Nephron (organoid): ENCODE data around the gene SLC25A22.

Experiments used
- H3K27ac Mint-ChIP-seq, 3 experiments: 2 replicates each; pipeline ENCODE4 v1.8.0; 2020; ENCODE audit warnings: mixed read lengths in 3 of 3, mild to moderate bottlenecking in 2 of 3, moderate library complexity in 1 of 3
- H3K27me3 Mint-ChIP-seq: 2 replicates; pipeline ENCODE4 v1.8.0; 2021; ENCODE audit warnings: low read depth, mild to moderate bottlenecking, moderate library complexity, mixed read lengths
- H3K36me3 Mint-ChIP-seq: 2 replicates; pipeline ENCODE4 v1.8.0; 2020; ENCODE audit warnings: low read depth, mixed read lengths
- H3K4me1 Mint-ChIP-seq: 2 replicates; pipeline ENCODE4 v1.8.0; 2020; ENCODE audit warnings: mixed read lengths
- H3K4me3 Mint-ChIP-seq, 3 experiments: 2 replicates each; pipeline ENCODE4 v1.8.0; 2020; ENCODE audit warnings: mild to moderate bottlenecking in 3 of 3, mixed read lengths in 3 of 3, moderate library complexity in 2 of 3
- H3K9me3 Mint-ChIP-seq: 2 replicates; pipeline ENCODE4 v1.8.0; 2020; ENCODE audit warnings: mixed read lengths
- CTCF ChIP-seq, 3 experiments: fragments of 200-600 bp; sonication (generic); IDR thresholded peaks; one replicate each; pipeline ENCODE4 v1.5.0; 2021; ENCODE audit warnings: antibody characterized with exemption in 3 of 3; ENCODE audit not compliant: unreplicated experiment in 3 of 3

The SLC25A22 gene

GRCh38 chr11:839280-839623 is 41.2 kb upstream of the SLC25A22 start:
- H3K36me3 Mint-ChIP-seq: peaks cover 12% of the 10 kb centered on the region

DNA sequence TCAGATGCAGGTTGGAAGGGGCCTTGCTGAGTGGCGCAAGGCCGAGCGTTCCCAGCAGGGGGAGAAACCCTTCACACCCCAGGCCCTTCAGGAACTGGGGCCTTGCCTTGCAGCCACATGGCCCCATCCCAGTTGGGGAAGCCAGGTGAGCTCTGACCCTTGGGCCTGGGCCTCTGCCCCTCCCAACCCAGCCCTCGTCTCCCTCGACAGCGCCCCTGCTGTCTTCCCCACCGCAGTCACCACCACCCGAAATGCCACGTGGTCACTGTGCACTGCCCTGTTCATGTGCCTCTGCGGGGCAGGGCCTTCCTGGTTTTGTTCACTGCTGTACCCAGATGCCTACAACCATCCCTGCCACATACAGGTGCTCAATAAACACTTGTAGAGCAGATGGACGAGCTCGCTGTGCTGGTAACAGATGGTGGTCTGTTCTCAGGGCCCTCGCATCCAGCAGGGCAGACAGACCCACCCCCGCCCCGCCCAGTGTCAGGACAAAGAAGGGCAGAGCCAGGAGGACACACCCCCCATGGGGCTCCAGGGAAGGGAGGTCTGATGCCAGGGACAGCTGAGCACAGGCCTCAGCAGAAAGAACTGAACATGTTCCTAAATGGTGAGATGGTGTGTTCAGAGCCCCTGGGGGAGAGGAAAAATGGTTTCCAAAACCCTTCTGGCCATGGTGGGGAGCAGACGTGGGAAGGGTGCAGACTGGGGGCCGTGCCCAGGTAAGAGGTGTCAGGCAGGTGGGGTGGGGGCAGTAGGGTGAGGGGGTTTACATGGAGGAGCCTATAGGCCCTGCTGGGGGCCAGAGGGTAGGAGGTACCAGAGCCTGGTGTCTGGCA is 40.6 kb upstream of the SLC25A22 start:
- Mint-ChIP-seq H3K4me1 (peaks cover 16% of the 10 kb centered on the region), H3K4me3 (peak overlapping the region; percentile 59 to 74 (median 68)), H3K27ac (peak overlapping the region; percentile 25 to 63 (median 35)), H3K27me3 (no peaks in the 10 kb centered on the region), H3K9me3 (no peaks in the 10 kb centered on the region), H3K36me3 (peaks cover 12% of the 10 kb centered on the region)
- peak in 2 of 3 experiments; percentile 18 to 26 for TF ChIP-seq CTCF (IDR thresholded peaks at IDR 0.05; ENCODE audit: unreplicated experiment in 3 of 3)

More at GRCh38 chr11:839280-839623, 41.2 kb upstream of the SLC25A22 start:
- Mint-ChIP-seq H3K9me3 (no peaks in the 10 kb centered on the region), H3K4me3 (peak overlapping the region in 1 of 3 experiments; percentile 68), H3K27me3 (no peaks in the 10 kb centered on the region), H3K4me1 (peaks cover 16% of the 10 kb centered on the region), H3K27ac (peak overlapping the region in 1 of 3 experiments; percentile 52)
- no peak for TF ChIP-seq CTCF (IDR thresholded peaks at IDR 0.05; ENCODE audit: unreplicated experiment in 3 of 3)

- TF ChIP-seq CTCF (IDR thresholded peaks at IDR 0.05; ENCODE audit: unreplicated experiment in 3 of 3): no peak
- H3K27me3 Mint-ChIP-seq: no peaks in the 10 kb centered on the region
- H3K4me1 Mint-ChIP-seq: peaks cover 16% of the 10 kb centered on the region
- H3K36me3 Mint-ChIP-seq: peaks cover 12% of the 10 kb centered on the region
- H3K27ac Mint-ChIP-seq: no peak overlapping the region
- H3K9me3 Mint-ChIP-seq: no peaks in the 10 kb centered on the region
- H3K4me3 Mint-ChIP-seq: peak overlapping the region in 1 of 3 experiments; percentile 74
These were observed 39.9 kb upstream of the SLC25A22 start for GRCh38 chr11:837990-838307.

DNA sequence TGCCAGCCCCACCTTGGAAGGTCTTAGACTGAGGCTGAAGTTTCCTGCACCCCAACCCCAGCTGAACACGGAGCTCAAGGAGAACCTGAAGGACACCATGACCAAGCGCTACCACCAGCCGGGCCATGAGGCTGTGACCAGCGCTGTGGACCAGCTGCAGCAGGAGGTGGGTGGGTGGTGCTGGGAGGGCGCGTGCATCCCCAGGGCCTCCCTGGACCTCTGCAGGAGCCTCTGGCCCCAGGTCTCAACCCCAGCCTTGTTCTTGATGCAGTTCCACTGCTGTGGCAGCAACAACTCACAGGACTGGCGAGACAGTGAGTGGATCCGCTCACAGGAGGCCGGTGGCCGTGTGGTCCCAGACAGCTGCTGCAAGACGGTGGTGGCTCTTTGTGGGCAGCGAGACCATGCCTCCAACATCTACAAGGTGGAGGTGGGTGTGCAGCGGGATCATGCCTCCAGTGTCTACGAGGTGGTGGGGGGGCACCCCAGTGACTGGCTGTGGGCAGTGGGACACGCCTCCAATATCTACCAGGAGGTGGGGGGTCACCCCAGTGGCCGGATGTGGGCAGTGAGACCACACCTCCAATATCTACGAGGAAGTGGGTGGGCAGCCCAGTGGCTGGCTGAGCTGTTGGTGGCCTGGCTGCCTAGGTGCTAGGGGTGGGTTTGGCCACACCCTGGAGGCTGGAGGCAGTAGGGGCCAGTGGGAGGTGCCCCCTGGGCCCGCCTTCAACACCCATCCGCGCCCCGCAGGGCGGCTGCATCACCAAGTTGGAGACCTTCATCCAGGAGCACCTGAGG is 39.3 kb upstream of the SLC25A22 start:
- Mint-ChIP-seq H3K9me3 (no peaks in the 10 kb centered on the region), H3K27ac (no peak overlapping the region), H3K36me3 (peaks cover 12% of the 10 kb centered on the region), H3K4me3 (no peak overlapping the region), H3K4me1 (peaks cover 16% of the 10 kb centered on the region), H3K27me3 (no peaks in the 10 kb centered on the region)
- no peak for TF ChIP-seq CTCF (IDR thresholded peaks at IDR 0.05; ENCODE audit: unreplicated experiment in 3 of 3)

- Mint-ChIP-seq H3K36me3 (peaks cover 12% of the 10 kb centered on the region), H3K4me3 (no peak overlapping the region), H3K27me3 (peaks cover 3% of the 10 kb centered on the region), H3K4me1 (peaks cover 19% of the 10 kb centered on the region), H3K9me3 (no peaks in the 10 kb centered on the region), H3K27ac (no peak overlapping the region)
- TF ChIP-seq CTCF (IDR thresholded peaks at IDR 0.05; ENCODE audit: unreplicated experiment in 3 of 3): no peak
These were observed 38.6 kb upstream of the SLC25A22 start for GRCh38 chr11:836700-837099.
